Trophoblast cell (in vitro differentiated cells and primary cell): ENCODE results near the gene EIF4G3.

Source experiments
- DNase-seq, 2 donors: peaks; one replicate each; pipeline ENCODE4 v3.0.0-alpha.2; 2016
- H2AFZ ChIP-seq: 2 replicates; pipeline ENCODE4 v1.6.1; 2013; ENCODE audit warnings: low read length, moderate library complexity, mild to moderate bottlenecking; ENCODE audit not compliant: insufficient read depth, poor library complexity
- H2AK5ac ChIP-seq: 2 replicates; pipeline ENCODE4 v1.6.1; 2013; ENCODE audit warnings: mild to moderate bottlenecking, low read length
- H2BK120ac ChIP-seq: 2 replicates; pipeline ENCODE4 v1.6.1; 2013; ENCODE audit warnings: low read length, mild to moderate bottlenecking, moderate library complexity; ENCODE audit not compliant: insufficient read depth, poor library complexity
- H2BK12ac ChIP-seq: 2 replicates; pipeline ENCODE4 v1.6.1; 2013; ENCODE audit warnings: mild to moderate bottlenecking, low read length, moderate library complexity
- H2BK5ac ChIP-seq: 2 replicates; pipeline ENCODE4 v1.6.1; 2013; ENCODE audit warnings: low read length, low read depth, moderate library complexity, mild to moderate bottlenecking; ENCODE audit not compliant: poor library complexity
- H3K14ac ChIP-seq: 2 replicates; pipeline ENCODE4 v1.6.1; 2013; ENCODE audit warnings: mild to moderate bottlenecking, low read length
- H3K18ac ChIP-seq: 2 replicates; pipeline ENCODE4 v1.6.1; 2013; ENCODE audit warnings: mild to moderate bottlenecking, low read length
- H3K23ac ChIP-seq: 2 replicates; pipeline ENCODE4 v1.6.1; 2013; ENCODE audit warnings: low read length
- H3K27ac ChIP-seq: 2 replicates; pipeline ENCODE4 v1.5.1; 2013; ENCODE audit warnings: low read depth, mild to moderate bottlenecking, inconsistent platforms, low read length, moderate library complexity
- H3K27me3 ChIP-seq: 2 replicates; pipeline ENCODE4 v1.6.1; 2013; ENCODE audit warnings: inconsistent platforms, mild to moderate bottlenecking, low read length, moderate library complexity; ENCODE audit not compliant: insufficient read depth
- H3K36me3 ChIP-seq, 2 experiments: 1 replicate in 1 of 2; 2 replicates in 1 of 2; pipeline ENCODE4 v1.6.1; 2013; ENCODE audit warnings: low read length in 2 of 2, mild to moderate bottlenecking in 2 of 2, moderate library complexity in 1 of 2; ENCODE audit not compliant: insufficient read depth in 2 of 2, control insufficient read depth in 1 of 2
- H3K4ac ChIP-seq: 2 replicates; pipeline ENCODE4 v1.6.1; 2013; ENCODE audit warnings: low read depth, mild to moderate bottlenecking, low read length, moderate library complexity
- H3K4me1 ChIP-seq, 2 experiments: 1 replicate in 1 of 2; 2 replicates in 1 of 2; pipeline ENCODE4 v1.6.1; 2013; ENCODE audit warnings: low read length in 2 of 2, mild to moderate bottlenecking in 2 of 2, moderate library complexity in 1 of 2; ENCODE audit not compliant: insufficient read depth in 2 of 2, control insufficient read depth in 1 of 2
- H3K4me2 ChIP-seq: 2 replicates; pipeline ENCODE4 v1.6.1; 2013; ENCODE audit warnings: inconsistent platforms, mild to moderate bottlenecking, low read length, moderate library complexity
- H3K4me3 ChIP-seq: 2 replicates; pipeline ENCODE4 v1.5.1; 2013; ENCODE audit warnings: mild to moderate bottlenecking, low read depth, low read length, inconsistent platforms
- H3K79me1 ChIP-seq: one replicate; pipeline ENCODE4 v1.6.1; 2013; ENCODE audit warnings: low read length
- H3K79me2 ChIP-seq: 2 replicates; pipeline ENCODE4 v1.6.1; 2013; ENCODE audit warnings: low read length, mild to moderate bottlenecking; ENCODE audit not compliant: control insufficient read depth, insufficient read depth, poor library complexity
- H3K9ac ChIP-seq: 2 replicates; pipeline ENCODE4 v1.6.1; 2013; ENCODE audit warnings: mild to moderate bottlenecking, low read length
- H3K9me3 ChIP-seq: 2 replicates; pipeline ENCODE4 v1.6.1; 2013; ENCODE audit warnings: low read depth, mild to moderate bottlenecking, control low read depth, inconsistent platforms, low read length; ENCODE audit not compliant: insufficient read depth
- H4K12ac ChIP-seq: 2 replicates; pipeline ENCODE4 v1.6.1; 2013; ENCODE audit warnings: low read depth, mild to moderate bottlenecking, low read length, moderate library complexity
- H4K8ac ChIP-seq: 2 replicates; pipeline ENCODE4 v1.6.1; 2013; ENCODE audit warnings: low read depth, mild to moderate bottlenecking, low read length, moderate library complexity
- H4K91ac ChIP-seq: one replicate; pipeline ENCODE4 v1.6.1; 2013; ENCODE audit warnings: low read depth, mild to moderate bottlenecking, low read length, moderate library complexity
- WGBS: extraction: QIAGEN DNeasy Blood & Tissue Kit; methylation state at CpG from one replicate; pipeline ENCODE4 v1.1.7; 2013; ENCODE audit warnings: missing lambda C conversion rate; ENCODE audit not compliant: insufficient read length, insufficient coverage; ENCODE audit errors: extremely low coverage; 5-methylcytosine and 5-hydroxymethylcytosine counted together

Gene EIF4G3

GRCh38 chr1:21069549-21069948, 107.1 kb downstream of the EIF4G3 start:
- Histone ChIP-seq H3K27ac (no peak overlapping the region), H2BK12ac (no peak overlapping the region), H3K79me1 (no peaks in the 10 kb centered on the region), H3K9me3 (no peaks in the 10 kb centered on the region), H3K36me3 (peaks cover 2% of the 10 kb centered on the region in 2 experiments), H3K4me2 (no peak overlapping the region), H2AK5ac (no peak overlapping the region), H3K4me1 (no peaks in the 10 kb centered on the region), H3K4me3 (no peak overlapping the region), H3K23ac (no peak overlapping the region), H3K4ac (no peak overlapping the region), H3K79me2 (no peaks in the 10 kb centered on the region), H3K14ac (no peak overlapping the region), H3K18ac (no peak overlapping the region), H2BK120ac (no peak overlapping the region), H4K91ac (no peak overlapping the region), H4K8ac (no peak overlapping the region), H4K12ac (no peak overlapping the region), H3K9ac (no peak overlapping the region), H3K27me3 (no peaks in the 10 kb centered on the region), H2BK5ac (no peak overlapping the region), H2AFZ (no peak overlapping the region)
- DNase-seq, result peak; percentile 11 to 73
- 100% methylated on average over 2 of the region's 4 CpGs for WGBS

- Histone ChIP-seq H2BK5ac (no peak overlapping the region), H3K79me1 (no peaks in the 10 kb centered on the region), H3K4me1 (no peaks in the 10 kb centered on the region), H2BK120ac (no peak overlapping the region), H3K14ac (no peak overlapping the region), H3K27me3 (no peaks in the 10 kb centered on the region), H3K9ac (no peak overlapping the region), H3K18ac (no peak overlapping the region), H4K91ac (no peak overlapping the region), H3K9me3 (no peaks in the 10 kb centered on the region), H4K8ac (no peak overlapping the region), H3K79me2 (no peaks in the 10 kb centered on the region), H2BK12ac (no peak overlapping the region), H3K4me3 (no peak overlapping the region), H3K4ac (no peak overlapping the region), H3K36me3 (peaks cover 2% of the 10 kb centered on the region in 2 experiments), H2AK5ac (no peak overlapping the region), H3K4me2 (no peak overlapping the region), H3K23ac (no peak overlapping the region), H2AFZ (no peak overlapping the region), H4K12ac (no peak overlapping the region), H3K27ac (no peak overlapping the region)
- DNase-seq, result peak in 1 of 2 donors; percentile 39
Observed at GRCh38 chr1:21068937-21069336, 107.8 kb downstream of the EIF4G3 start.

- H4K8ac ChIP-seq, result no peak overlapping the region
- no CpG with 5 or more reads among the region's 6 CpGs for WGBS
- H3K36me3 ChIP-seq, result peaks cover 0 to 2% of the 10 kb centered on the region in 2 experiments
- H2BK120ac ChIP-seq, result no peak overlapping the region
- H2BK5ac ChIP-seq, result no peak overlapping the region
- DNase-seq, result no peak
- no peak overlapping the region for H3K4ac ChIP-seq
- H3K27me3 ChIP-seq, result no peaks in the 10 kb centered on the region
- no peaks in the 10 kb centered on the region for H3K4me1 ChIP-seq
- no peak overlapping the region for H3K4me3 ChIP-seq
- no peak overlapping the region for H2AFZ ChIP-seq
- no peak overlapping the region for H4K91ac ChIP-seq
- no peak overlapping the region for H2AK5ac ChIP-seq
- no peak overlapping the region for H3K27ac ChIP-seq
- H3K79me2 ChIP-seq, result no peaks in the 10 kb centered on the region
- no peaks in the 10 kb centered on the region for H3K9me3 ChIP-seq
- no peak overlapping the region for H3K9ac ChIP-seq
- no peak overlapping the region for H2BK12ac ChIP-seq
- H3K23ac ChIP-seq, result no peak overlapping the region
- no peak overlapping the region for H3K14ac ChIP-seq
- no peak overlapping the region for H4K12ac ChIP-seq
- no peaks in the 10 kb centered on the region for H3K79me1 ChIP-seq
- H3K18ac ChIP-seq, result no peak overlapping the region
- H3K4me2 ChIP-seq, result no peak overlapping the region
Observed at GRCh38 chr1:21067551-21068227, 109.0 kb downstream of the EIF4G3 start.

- H3K9me3 ChIP-seq, result no peaks in the 10 kb centered on the region
- no peak overlapping the region for H3K4me2 ChIP-seq
- H3K23ac ChIP-seq, result no peak overlapping the region
- H3K27ac ChIP-seq, result no peak overlapping the region
- no peaks in the 10 kb centered on the region for H3K79me1 ChIP-seq
- H4K91ac ChIP-seq, result no peak overlapping the region
- H3K79me2 ChIP-seq, result no peaks in the 10 kb centered on the region
- no peak overlapping the region for H3K4ac ChIP-seq
- no peak overlapping the region for H3K18ac ChIP-seq
- no peak overlapping the region for H4K8ac ChIP-seq
- no peak overlapping the region for H2BK12ac ChIP-seq
- H2AFZ ChIP-seq, result no peak overlapping the region
- H3K14ac ChIP-seq, result no peak overlapping the region
- no peak for DNase-seq
- H3K27me3 ChIP-seq, result no peaks in the 10 kb centered on the region
- H2AK5ac ChIP-seq, result no peak overlapping the region
- no peak overlapping the region for H4K12ac ChIP-seq
- H3K4me1 ChIP-seq, result no peaks in the 10 kb centered on the region
- no peak overlapping the region for H3K4me3 ChIP-seq
- no CpG with 5 or more reads among the region's 3 CpGs for WGBS
- no peak overlapping the region for H2BK120ac ChIP-seq
- H3K36me3 ChIP-seq, result no peaks in the 10 kb centered on the region
- no peak overlapping the region for H2BK5ac ChIP-seq
- no peak overlapping the region for H3K9ac ChIP-seq
Observed at GRCh38 chr1:21066356-21067012, 110.2 kb downstream of the EIF4G3 start.
